GM12878 (cell line): ENCODE measurements around the gene VEGFA. TPM values are rescaled to one million over a fixed set of nuclear protein-coding genes. Genes with fewer than 3 reads are reported as not detected.

ENCODE experiments used
- ATAC-seq: fragments of 200-7000 bp; cut with Tn5 transposase; 3 replicates; pipeline ENCODE4 v1.9.1; 2020; ENCODE audit warnings: mild to moderate bottlenecking, moderate library complexity
- BruUV-seq: library from RNA; stranded (reverse); fragments of 400-500 nt; replicated peaks from 2 replicates; lab custom pipeline; 2021; lab: Mats Ljungman, UMichigan
- CTCF ChIA-PET: fragments of 300-600 bp; sonication (Branson Sonifier 250); formaldehyde crosslinking; extraction: SDS; loops from one replicate; lab custom pipeline; 2021; ENCODE audit warnings: inconsistent platforms; lab: Yijun Ruan, JAX
- POLR2A ChIA-PET: fragments of 350-600 bp; formaldehyde crosslinking; extraction: SDS; loops from one replicate; lab custom pipeline; 2021; ENCODE audit warnings: inconsistent platforms; lab: Charles Lee
- RAD21 ChIA-PET: fragments of 300-600 bp; sonication (Branson Sonifier 250); formaldehyde crosslinking; loops from one replicate; lab custom pipeline; 2023; ENCODE audit warnings: antibody characterized with exemption; ENCODE audit not compliant: unreplicated experiment; lab: Charles Lee
- SMC1A ChIA-PET: fragments of 300-600 bp; sonication (Branson Sonifier 250); formaldehyde crosslinking; loops from one replicate; lab custom pipeline; 2023; ENCODE audit not compliant: unreplicated experiment, uncharacterized antibody; lab: Charles Lee
- DNase-seq: peaks from one replicate; pipeline ENCODE4 v3.0.0-alpha.2; 2011; ENCODE audit warnings: low read depth, low spot score
- FAIRE-seq: peaks from 3 replicates; lab custom pipeline; 2011; peaks lifted over from hg19 to GRCh38; lab: Jason Lieb, UNC
- H2AFZ ChIP-seq: 2 replicates; pipeline ENCODE4 v1.6.0; 2011; ENCODE audit warnings: low read depth, low read length, control low read depth; ENCODE audit not compliant: control insufficient read depth
- H3K27ac ChIP-seq: 2 replicates; pipeline ENCODE4 v1.5.1; 2011; ENCODE audit warnings: control low read depth; ENCODE audit not compliant: control insufficient read depth, insufficient read depth
- H3K27me3 ChIP-seq, 2 experiments: replicated peaks in 1 of 2; 2 replicates each; pipeline versions ENCODE4 v1.6.0 to v1.6.1; 2011; ENCODE audit warnings: low read length in 1 of 2; ENCODE audit not compliant: control insufficient read depth in 2 of 2, insufficient read depth in 2 of 2
- H3K36me3 ChIP-seq, 2 experiments: 2 replicates each; pipeline ENCODE4 v1.5.1; 2011; ENCODE audit warnings: low read length in 1 of 2; ENCODE audit not compliant: control insufficient read depth in 2 of 2, insufficient read depth in 2 of 2
- H3K4me1 ChIP-seq: 2 replicates; pipeline ENCODE4 v1.6.1; 2011; ENCODE audit warnings: mild to moderate bottlenecking, low read length, moderate library complexity, mixed read lengths; ENCODE audit not compliant: control insufficient read depth, insufficient read depth
- H3K4me2 ChIP-seq: 2 replicates; pipeline ENCODE4 v1.6.0; 2011; ENCODE audit warnings: control low read depth; ENCODE audit not compliant: control insufficient read depth, insufficient read depth
- H3K4me3 ChIP-seq: fragments of 200-600 bp; sonication (generic); 2 replicates; pipeline ENCODE4 v1.5.1; 2016
- H3K79me2 ChIP-seq: 2 replicates; pipeline ENCODE4 v1.6.0; 2011; ENCODE audit warnings: low read length; ENCODE audit not compliant: control insufficient read depth, insufficient read depth
- H3K9ac ChIP-seq: 2 replicates; pipeline ENCODE4 v1.8.0; 2011; ENCODE audit warnings: low read length, control low read depth, mixed read lengths; ENCODE audit not compliant: control insufficient read depth, insufficient read depth
- H3K9me3 ChIP-seq: replicated peaks from 3 replicates; pipeline ENCODE4 v1.5.1; 2011; ENCODE audit warnings: mild to moderate bottlenecking, low read length; ENCODE audit not compliant: control insufficient read depth, insufficient read depth
- H4K20me1 ChIP-seq: 2 replicates; pipeline ENCODE4 v1.6.0; 2011; ENCODE audit not compliant: control insufficient read depth, insufficient read depth
- ASH2L ChIP-seq: fragments of 300-600, 200-600 bp; sonication (generic); IDR thresholded peaks from 2 replicates; pipeline ENCODE4 v1.6.1; 2017; ENCODE audit warnings: low read depth, mild to moderate bottlenecking, borderline replicate concordance
- ATF7 ChIP-seq: fragments of 450-650 bp; IDR thresholded peaks from 2 replicates; pipeline ENCODE4 v1.6.1; 2016; ENCODE audit warnings: low read depth, mild to moderate bottlenecking
- BCL11A ChIP-seq: IDR thresholded peaks from 2 replicates; pipeline ENCODE4 v1.6.1; 2011; ENCODE audit warnings: low read depth, low read length
- ETV6 ChIP-seq, 2 experiments: fragments of 450-650 bp in 1 of 2; IDR thresholded peaks in 1 of 2; conservative IDR thresholded peaks in 1 of 2; 2 replicates each; pipeline ENCODE4 v1.6.1; 2014; ENCODE audit warnings: antibody characterized with exemption in 1 of 2, borderline replicate concordance in 1 of 2, low read depth in 1 of 2, mild to moderate bottlenecking in 1 of 2, moderate library complexity in 1 of 2
- IKZF1 ChIP-seq: fragments of 450-650 bp; conservative IDR thresholded peaks from 2 replicates; pipeline ENCODE4 v1.6.1; 2017; ENCODE audit warnings: antibody characterized with exemption, mild to moderate bottlenecking
- LARP7 ChIP-seq: fragments of 450-650 bp; IDR thresholded peaks from 2 replicates; pipeline ENCODE4 v1.6.1; 2017; ENCODE audit warnings: mild to moderate bottlenecking
- MLLT1 ChIP-seq: fragments of 450-650 bp; IDR thresholded peaks from 2 replicates; pipeline ENCODE4 v1.6.1; 2016; ENCODE audit warnings: mild to moderate bottlenecking
- NRF1 ChIP-seq: conservative IDR thresholded peaks from 2 replicates; pipeline ENCODE4 v1.6.1; 2011; ENCODE audit warnings: mild to moderate bottlenecking, low read depth, low read length, improper control_type of control experiment
- PML ChIP-seq: IDR thresholded peaks from 2 replicates; pipeline ENCODE4 v1.6.1; 2012; ENCODE audit warnings: low read length, inconsistent platforms
- RB1 ChIP-seq: fragments of 450-650 bp; formaldehyde crosslinking; IDR thresholded peaks from 2 replicates; pipeline ENCODE4 v1.6.1; 2017; ENCODE audit warnings: mild to moderate bottlenecking, borderline replicate concordance
- SUZ12 ChIP-seq: fragments of 200-600 bp; sonication (generic); IDR thresholded peaks from one replicate; pipeline ENCODE4 v1.6.1; 2018; ENCODE audit warnings: antibody characterized with exemption, mild to moderate bottlenecking; ENCODE audit not compliant: unreplicated experiment
- WRNIP1 ChIP-seq: IDR thresholded peaks from 2 replicates; pipeline ENCODE4 v1.6.1; 2011; ENCODE audit warnings: low read depth, low read length, improper control_type of control experiment, borderline replicate concordance
- WGBS: methylation state at CpG from one replicate; pipeline ENCODE4 v1.1.6; 2016; ENCODE audit warnings: low lambda C conversion rate; ENCODE audit not compliant: insufficient replicate concordance, insufficient coverage; ENCODE audit errors: missing lambda C conversion rate; 5-methylcytosine and 5-hydroxymethylcytosine counted together
- in situ Hi-C: fragments of 300-500 bp; cut with MboI; formaldehyde crosslinking; loops from 9 replicates; pipeline ENCODE4 v1.14.3; 2018; ENCODE audit warnings: mixed read lengths
- intact Hi-C: fragments of 100-400 bp; cut with micrococcal nuclease; formaldehyde crosslinking; loops from one replicate; pipeline ENCODE4 v1.14.2; 2022; ENCODE audit not compliant: unreplicated experiment
- polyA plus RNA-seq, 11 experiments: library from polyadenylated mRNA; depleted of rRNA in 4 of 11; unstranded in 6 of 11; stranded (reverse) in 5 of 11; fragments of >200 nt; fragmentation: Nextera tagmentation in 4 of 11; fragmentation: Illumina TruSeq in 1 of 11; extraction: Ambion mirVana in 4 of 11; extraction: Trizol in 1 of 11; gene quantifications; 1 replicate in 1 of 11; 2 replicates in 10 of 11; pipeline versions ENCODE4 v1.2.1 to v1.2.3, GENCODE V29; 2011 to 2016; ENCODE audit warnings: inconsistent platforms in 2 of 11, missing spikeins in 2 of 11, low read depth in 1 of 11
- total RNA-seq, 4 experiments: library from RNA; depleted of rRNA in 3 of 4; stranded (reverse); fragments of >200 nt in 3 of 4; fragmentation: Illumina TruSeq in 1 of 4; extraction: Trizol in 1 of 4; gene quantifications; 2 replicates each; pipeline versions ENCODE4 v1.2.1 to v1.2.3, GENCODE V29; 2013 to 2021

The VEGFA gene
- total and polyA plus RNA-seq, 10 of the 15 experiments (the other 5 are each of a cell fraction or from before 2014, with no cell fraction given): 0.96 to 140 (median 16.9) TPM

- no peak overlapping the region for H3K4me3 ChIP-seq
- ChIA-PET SMC1A (interaction anchor here (1.9 to 5.8 kb wide), 3 partner anchors 8 to 357 kb away, joined by 7 to 87 read pairs (median 18); no protein-coding TSS in a partner anchor), POLR2A (no interaction called here)
Observed at GRCh38 chr6:43722920-43723545, 47.0 kb upstream of the VEGFA start.

More at GRCh38 chr6:43722920-43723545, 47.0 kb upstream of the VEGFA start:
- no TSS peak for BruUV-seq
- CTCF ChIA-PET: interaction anchor here (0.8 to 5.1 kb wide), 16 partner anchors 9 to 356 kb away, joined by 3 to 102 read pairs (median 14); partner anchors contain the start of gene VEGFA
- Histone ChIP-seq H4K20me1 (no peaks in the 10 kb centered on the region), H3K4me1 (peaks cover 24% of the 10 kb centered on the region), H3K9ac (no peak overlapping the region), H3K9me3 (no peaks in the 10 kb centered on the region), H3K4me2 (no peak overlapping the region), H2AFZ (no peak overlapping the region), H3K36me3 (no peaks in the 10 kb centered on the region), H3K27me3 (no peaks in the 10 kb centered on the region), H3K27ac (no peak overlapping the region), H3K79me2 (no peaks in the 10 kb centered on the region; the same call in 1 of the 2 replicates)
- 59% methylated on average over 10 of the region's 10 CpGs for WGBS
- in situ Hi-C loops (loop anchor here (5.0 kb wide), 1 partner anchor 354 kb away; no protein-coding TSS in a partner anchor), intact Hi-C loops (loop anchor here (1.0 to 5.0 kb wide), 2 partner anchors 34 to 56 kb away; no protein-coding TSS in a partner anchor)
- ATAC-seq (no peak), DNase-seq (no peak), FAIRE-seq (no peak)
- RAD21 ChIA-PET: interaction anchor here (1.2 to 2.7 kb wide), 7 partner anchors 17 to 356 kb away, joined by 4 to 76 read pairs (median 5); no protein-coding TSS in a partner anchor
- TF ChIP-seq ETV6 (conservative IDR thresholded peaks at IDR 0.05 in 1 of 2, IDR thresholded peaks at IDR 0.05 in 1 of 2; ENCODE audit: borderline replicate concordance in 1 of 2, low read depth in 1 of 2) (no peak), LARP7 (no peak), BCL11A (no peak), NRF1 (no peak), SUZ12 (no peak), ASH2L (no peak), IKZF1 (no peak), RB1 (no peak), ATF7 (no peak), WRNIP1 (no peak), PML (no peak), MLLT1 (no peak)
